OCI-LY1 (cell line): ENCODE measurements around the gene MAP2K1.

Experiments
- H2AFZ ChIP-seq: fragments of 200-600 bp; sonication (generic), shearing (Covaris generic); 2 replicates; pipeline ENCODE4 v1.6.0; 2014; ENCODE audit warnings: antibody characterized with exemption, mild to moderate bottlenecking, low read length
- H3F3A ChIP-seq: fragments of 200-600 bp; sonication (generic), shearing (Covaris generic); 2 replicates; pipeline ENCODE4 v1.6.0; 2014; ENCODE audit warnings: mild to moderate bottlenecking, antibody characterized with exemption, low read length, moderate library complexity; ENCODE audit not compliant: insufficient read depth
- H3K27ac ChIP-seq: fragments of 200-600 bp; sonication (generic); 2 replicates; pipeline ENCODE4 v1.5.1; 2014; ENCODE audit warnings: low read length, mixed run types, mild to moderate bottlenecking, low read depth; ENCODE audit not compliant: poor library complexity, severe bottlenecking
- H3K27me3 ChIP-seq: fragments of 200-600 bp; sonication (generic); 2 replicates; pipeline ENCODE4 v1.6.0; 2014; ENCODE audit warnings: antibody characterized with exemption, mild to moderate bottlenecking, low read length, moderate library complexity; ENCODE audit not compliant: insufficient read depth
- H3K36me3 ChIP-seq: fragments of 200-600 bp; sonication (generic); 2 replicates; pipeline ENCODE4 v1.6.1; 2014; ENCODE audit warnings: mild to moderate bottlenecking, antibody characterized with exemption, low read length, moderate library complexity, mixed read lengths; ENCODE audit not compliant: insufficient read depth
- H3K4me1 ChIP-seq: fragments of 200-600 bp; sonication (generic); 2 replicates; pipeline ENCODE4 v1.5.1; 2014; ENCODE audit warnings: mild to moderate bottlenecking, low read length, moderate library complexity; ENCODE audit not compliant: insufficient read depth, severe bottlenecking
- H3K4me2 ChIP-seq: fragments of 200-600 bp; sonication (generic), shearing (Covaris generic); 2 replicates; pipeline ENCODE4 v1.6.1; 2014; ENCODE audit warnings: low read length
- H3K4me3 ChIP-seq: fragments of 200-600 bp; sonication (generic); 2 replicates; pipeline ENCODE4 v1.5.1; 2014; ENCODE audit warnings: low read length, low read depth, mild to moderate bottlenecking, mixed read lengths; ENCODE audit not compliant: poor library complexity, severe bottlenecking
- H3K79me2 ChIP-seq: fragments of 200-600 bp; shearing (Covaris generic); 2 replicates; pipeline ENCODE4 v1.6.1; 2016; ENCODE audit warnings: mixed run types, low read length, mixed read lengths; ENCODE audit not compliant: insufficient read depth
- H3K9ac ChIP-seq: fragments of 200-600 bp; sonication (generic), shearing (Covaris generic); 2 replicates; pipeline ENCODE4 v1.6.1; 2014; ENCODE audit warnings: mild to moderate bottlenecking, low read length, mixed read lengths
- H3K9me2 ChIP-seq: fragments of 200-600 bp; sonication (generic), shearing (Covaris generic); 2 replicates; pipeline ENCODE4 v1.6.1; 2014; ENCODE audit warnings: low read depth, mild to moderate bottlenecking, low read length, mixed read lengths
- H3K9me3 ChIP-seq: fragments of 200-600 bp; shearing (Covaris generic); 2 replicates; pipeline ENCODE4 v1.6.1; 2014; ENCODE audit warnings: low read length, mixed read lengths
- H4K20me1 ChIP-seq: fragments of 200-600 bp; sonication (generic), shearing (Covaris generic); 2 replicates; pipeline ENCODE4 v1.6.0; 2016; ENCODE audit warnings: mild to moderate bottlenecking, low read length; ENCODE audit not compliant: insufficient read depth
- CTCF ChIP-seq: fragments of 200-600 bp; sonication (generic), shearing (Covaris generic); IDR thresholded peaks from 2 replicates; pipeline ENCODE4 v1.5.1; 2017; ENCODE audit warnings: mild to moderate bottlenecking, antibody characterized with exemption, low read length, moderate library complexity, mixed read lengths
- EZH2 ChIP-seq: fragments of 200-600 bp; sonication (generic), shearing (Covaris generic); IDR thresholded peaks from 2 replicates; pipeline ENCODE4 v1.8.0; 2017; ENCODE audit warnings: borderline replicate concordance, mixed run types, mild to moderate bottlenecking, antibody characterized with exemption, low read length, moderate library complexity, mixed read lengths

Gene MAP2K1

GRCh38 chr15:66480267-66480666, 93.6 kb downstream of the MAP2K1 start:
- no peak overlapping the region for H2AFZ ChIP-seq
- H3K9me3 ChIP-seq: no peaks in the 10 kb centered on the region
- peaks cover 38% of the 10 kb centered on the region for H3K36me3 ChIP-seq
- H3K79me2 ChIP-seq: no peaks in the 10 kb centered on the region
- no peak overlapping the region for H3K4me3 ChIP-seq
- no peaks in the 10 kb centered on the region for H4K20me1 ChIP-seq
- TF ChIP-seq CTCF: no peak
- no peak for TF ChIP-seq EZH2
- no peak overlapping the region for H3K9ac ChIP-seq
- no peak overlapping the region for H3K4me2 ChIP-seq
- no peaks in the 10 kb centered on the region for H3K4me1 ChIP-seq
- no peak overlapping the region for H3K27ac ChIP-seq
- no peaks in the 10 kb centered on the region for H3K9me2 ChIP-seq
- no peaks in the 10 kb centered on the region for H3K27me3 ChIP-seq
- H3F3A ChIP-seq: no peaks in the 10 kb centered on the region

DNA sequence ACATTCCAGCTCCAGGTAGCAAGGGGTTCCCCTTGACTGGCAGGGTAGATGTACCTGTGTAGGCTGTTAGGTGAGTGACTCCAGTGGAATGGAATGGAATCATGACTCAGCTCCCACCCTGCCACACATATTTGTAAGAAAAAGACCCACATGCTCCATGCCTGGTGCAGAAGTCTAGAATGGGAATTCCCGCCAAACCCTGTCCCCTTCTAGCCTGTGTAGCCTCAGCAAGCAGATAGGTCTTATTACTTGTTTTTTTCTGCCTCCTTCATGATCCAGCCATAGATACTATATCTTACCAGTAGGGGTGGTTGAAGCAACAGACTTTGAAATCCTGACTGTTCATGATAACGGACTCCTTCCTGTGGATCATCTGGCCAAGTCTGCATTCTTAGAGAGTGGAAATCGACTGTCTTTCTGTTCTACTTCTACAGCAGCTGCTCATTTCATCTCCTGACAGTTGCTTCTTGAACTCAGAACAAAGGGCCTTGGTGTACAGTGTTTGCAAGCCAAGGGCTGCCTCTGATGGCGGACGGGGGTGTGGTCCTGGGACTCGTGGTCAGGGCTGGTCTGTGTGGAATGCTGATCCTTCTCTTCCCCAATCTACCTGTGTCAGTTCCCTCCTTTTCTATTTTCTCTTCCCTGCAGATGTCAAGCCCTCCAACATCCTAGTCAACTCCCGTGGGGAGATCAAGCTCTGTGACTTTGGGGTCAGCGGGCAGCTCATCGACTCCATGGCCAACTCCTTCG, 94.6 kb downstream of the MAP2K1 start:
- Histone ChIP-seq H3K4me3 (no peak overlapping the region), H3K9me2 (no peaks in the 10 kb centered on the region), H3K4me2 (no peak overlapping the region), H3K27me3 (no peaks in the 10 kb centered on the region), H3K27ac (no peak overlapping the region), H3K36me3 (peaks cover 47% of the 10 kb centered on the region), H3K9ac (no peak overlapping the region), H2AFZ (no peak overlapping the region), H3K4me1 (no peaks in the 10 kb centered on the region), H3F3A (no peaks in the 10 kb centered on the region), H3K79me2 (no peaks in the 10 kb centered on the region), H4K20me1 (no peaks in the 10 kb centered on the region), H3K9me3 (no peaks in the 10 kb centered on the region)
- TF ChIP-seq EZH2 (no peak), CTCF (no peak)

- no peak overlapping the region for H3K27ac ChIP-seq
- no peaks in the 10 kb centered on the region for H4K20me1 ChIP-seq
- H3K4me1 ChIP-seq: no peaks in the 10 kb centered on the region
- no peaks in the 10 kb centered on the region for H3K9me2 ChIP-seq
- no peak overlapping the region for H3K9ac ChIP-seq
- H3K27me3 ChIP-seq: no peaks in the 10 kb centered on the region
- no peak overlapping the region for H2AFZ ChIP-seq
- no peaks in the 10 kb centered on the region for H3K9me3 ChIP-seq
- TF ChIP-seq EZH2 (no peak), CTCF (no peak)
- no peaks in the 10 kb centered on the region for H3F3A ChIP-seq
- peaks cover 59% of the 10 kb centered on the region for H3K36me3 ChIP-seq
- H3K4me2 ChIP-seq: no peak overlapping the region
- no peak overlapping the region for H3K4me3 ChIP-seq
- no peaks in the 10 kb centered on the region for H3K79me2 ChIP-seq
These were observed 95.8 kb downstream of the MAP2K1 start for GRCh38 chr15:66482539-66482938.
